SHP77 treated with DMSO at 0.1 percent for 48 hours (cell line): Measurements from ENCODE around the gene COA8.
"Not testable (repeated sequence)": the region's sequence is repeated elsewhere in the genome, so short reads cannot be mapped to it uniquely, and the experiment has no call there.

Experiments used
- DNase-seq: peaks from one replicate; lab custom pipeline; 2025; lab: John Stamatoyannopoulos, UW

Gene COA8

DNA sequence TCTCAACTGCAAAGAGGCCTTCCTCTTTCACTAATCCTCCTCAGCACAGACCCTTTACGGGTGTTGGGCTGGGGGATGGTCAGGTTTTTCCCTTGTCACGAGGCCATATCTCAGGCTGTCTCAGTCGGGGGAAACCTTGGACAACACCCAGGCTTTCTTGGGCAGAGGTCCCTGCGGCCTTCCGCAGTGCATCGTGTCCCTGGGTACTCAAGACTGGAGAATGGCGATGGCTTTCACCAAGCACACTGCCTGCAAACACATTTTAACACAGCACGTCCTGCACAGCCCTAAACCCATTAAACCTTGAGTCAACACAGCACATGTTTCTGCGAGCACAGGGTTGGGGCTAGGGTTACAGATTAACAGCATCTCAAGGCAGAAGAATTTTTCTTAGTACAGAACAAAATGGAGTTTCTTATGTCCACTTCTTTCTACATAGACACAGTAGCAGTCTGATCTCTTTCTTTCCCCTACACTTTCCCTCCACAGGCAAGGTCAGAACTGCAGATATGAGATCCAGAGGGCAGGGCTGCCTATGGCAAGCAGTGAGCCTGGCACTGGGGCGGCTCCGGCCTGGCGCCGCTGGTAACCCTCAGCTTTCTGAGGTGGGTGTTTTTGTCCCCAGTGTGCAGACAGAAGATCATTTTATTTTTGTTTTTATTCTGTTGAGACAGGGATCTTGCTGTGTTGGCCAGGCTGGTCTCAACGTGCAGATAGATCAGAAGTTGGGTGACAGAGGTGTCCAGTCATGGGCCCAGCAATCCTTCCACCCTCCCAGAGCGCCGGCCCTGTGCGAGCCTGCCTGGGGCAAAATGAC lies 37.1 kb upstream of the COA8 start:
- DNase-seq = not testable (repeated sequence)

DNA sequence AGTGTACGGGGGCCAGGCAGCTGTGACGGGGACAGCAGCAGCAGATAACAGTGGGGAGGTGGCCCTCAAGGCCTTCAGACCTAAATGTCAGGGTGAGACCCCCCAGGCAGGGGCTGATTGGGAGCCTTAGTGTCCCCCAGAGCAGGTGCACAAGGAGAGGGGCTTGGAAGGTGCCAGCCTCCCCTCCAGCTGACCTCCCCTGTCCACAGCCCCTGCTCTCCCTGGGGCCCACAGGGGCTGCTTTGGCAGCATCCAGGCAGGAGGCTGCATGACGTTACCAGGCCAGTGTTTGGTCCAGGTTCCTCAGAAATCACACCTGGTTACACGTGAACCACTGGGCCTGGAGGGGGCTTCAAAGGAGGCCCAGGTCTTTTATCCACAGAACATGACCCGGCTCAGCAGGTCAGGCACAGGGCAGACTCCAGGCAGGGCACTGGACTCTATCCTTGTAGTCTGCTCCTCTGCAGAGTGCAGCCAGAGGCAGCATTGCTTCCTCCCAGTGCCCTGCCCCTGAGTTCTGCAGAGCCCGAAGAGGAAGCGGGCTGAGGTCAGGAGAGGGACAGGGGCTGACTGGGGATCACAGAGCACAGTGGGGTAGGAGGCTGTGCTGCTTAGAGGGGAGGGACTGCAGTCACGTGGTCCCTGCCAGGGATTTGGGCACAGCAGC lies 36.4 kb upstream of the COA8 start:
- no peak for DNase-seq

DNA sequence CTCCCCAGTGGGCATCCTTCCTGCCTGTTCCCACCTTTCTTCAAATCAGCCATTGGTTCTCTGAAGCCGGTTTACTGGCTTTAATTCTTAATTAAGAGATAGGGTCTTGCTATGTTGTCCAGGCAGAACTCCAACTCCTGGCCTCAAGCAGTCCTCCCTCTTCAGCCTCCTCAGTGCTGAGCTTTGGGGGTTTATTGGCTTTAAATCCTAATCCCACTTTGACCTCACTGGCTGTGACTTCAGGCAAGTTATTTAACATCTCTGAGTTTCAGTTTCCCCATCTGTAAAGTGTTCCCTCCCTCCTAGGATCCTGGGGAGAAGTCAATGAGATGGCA lies 35.9 kb upstream of the COA8 start:
- no peak for DNase-seq

- no peak for DNase-seq
These were observed 35.2 kb upstream of the COA8 start for GRCh38 chr14:103527408-103528145.

GRCh38 chr14:103528146-103528586 lies 34.6 kb upstream of the COA8 start:
- DNase-seq = no peak

DNA sequence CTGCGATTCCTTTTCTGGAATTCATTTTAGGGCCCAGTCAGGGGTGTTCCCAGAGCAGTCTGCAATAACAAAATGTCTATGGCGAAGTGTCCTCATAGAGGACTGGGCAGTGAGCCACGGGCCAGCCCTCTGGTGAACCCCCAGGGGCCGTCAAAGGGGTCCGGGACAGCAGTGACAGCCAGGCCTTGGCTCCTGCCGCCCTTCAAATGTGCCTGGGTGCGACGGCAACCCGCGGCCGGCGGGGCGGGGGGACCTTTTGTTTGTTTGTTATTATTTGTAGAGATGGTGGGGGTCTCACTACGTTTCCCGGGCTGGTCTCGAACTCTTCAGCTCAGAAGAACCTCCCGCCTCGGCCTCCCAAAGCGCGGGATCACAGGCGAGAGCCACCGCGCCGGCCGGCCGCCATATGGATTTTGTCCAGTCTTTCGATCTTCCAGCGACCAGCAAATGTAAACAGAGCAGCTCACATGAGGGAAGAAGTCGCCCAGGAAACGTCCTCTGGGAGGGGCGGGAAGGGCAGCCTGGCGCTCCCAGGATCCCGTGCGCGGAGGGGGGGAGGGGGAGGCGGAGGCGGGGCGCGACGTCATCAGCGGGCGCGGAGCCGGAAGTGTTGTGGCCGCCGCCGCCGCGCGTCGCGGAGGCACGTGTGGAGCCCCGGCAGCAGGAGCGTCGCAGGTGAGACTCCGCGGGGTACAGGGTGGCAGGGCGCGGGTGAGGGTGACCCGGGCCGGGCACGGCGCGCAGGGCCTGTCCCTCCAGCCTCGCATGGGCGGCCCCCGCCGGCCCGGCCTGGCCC lies 34.0 kb upstream of the COA8 start, which contains the start of gene TRMT61A:
Gene TRMT61A, plus strand, starts transcription at position 610 of the 796 bp plus-strand sequence. CDS start 783 bp downstream, outside the sequence.
- peak; percentile 76 for DNase-seq

DNA sequence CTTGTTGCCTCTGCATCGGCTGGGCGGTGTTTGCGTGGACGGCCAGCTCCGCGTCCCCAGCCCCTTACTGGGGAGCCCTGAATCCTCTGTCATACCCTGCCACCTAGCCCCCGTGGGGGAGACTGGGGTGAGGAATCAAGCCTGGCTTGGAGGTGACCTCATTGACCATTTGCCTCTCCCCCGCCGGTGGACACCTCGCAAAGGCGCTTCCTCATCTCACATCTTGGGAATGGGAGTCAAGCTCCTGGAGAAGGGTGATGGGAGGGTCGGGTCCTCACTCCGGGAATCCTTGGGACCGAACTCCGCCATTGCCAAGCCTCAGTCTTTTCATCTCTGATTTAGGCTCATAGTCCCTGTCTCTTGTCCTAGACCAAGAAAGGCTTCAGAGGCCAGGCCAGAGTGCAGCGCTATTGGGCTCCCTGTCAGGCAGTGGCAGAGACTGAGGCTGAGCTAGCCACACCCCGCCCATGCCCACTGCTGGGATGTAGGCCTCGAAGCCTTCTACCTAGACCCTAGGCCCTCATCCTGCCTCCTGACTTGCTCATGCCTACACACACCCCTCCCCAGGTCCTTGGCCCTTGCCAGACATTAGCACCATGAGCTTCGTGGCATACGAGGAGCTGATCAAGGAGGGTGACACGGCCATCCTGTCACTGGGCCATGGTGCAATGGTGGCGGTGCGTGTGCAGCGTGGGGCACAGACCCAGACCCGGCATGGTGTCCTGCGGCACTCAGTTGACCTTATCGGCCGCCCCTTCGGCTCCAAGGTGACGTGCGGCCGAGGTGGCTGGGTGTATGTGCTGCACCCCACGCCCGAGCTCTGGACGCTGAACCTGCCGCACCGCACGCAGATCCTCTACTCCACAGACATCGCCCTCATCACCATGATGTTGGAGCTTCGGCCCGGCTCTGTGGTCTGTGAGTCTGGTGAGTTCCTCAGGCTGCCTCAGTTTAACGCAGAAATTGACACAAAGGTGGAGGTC lies 33.1 kb upstream of the COA8 start:
- DNase-seq = no peak

- no peak for DNase-seq
These were observed 32.4 kb upstream of the COA8 start for GRCh38 chr14:103530390-103530789.

- no peak for DNase-seq
These were observed 31.9 kb upstream of the COA8 start for GRCh38 chr14:103530831-103531230.

GRCh38 chr14:103531421-103532215 lies 31.1 kb upstream of the COA8 start:
- DNase-seq = no peak

DNA sequence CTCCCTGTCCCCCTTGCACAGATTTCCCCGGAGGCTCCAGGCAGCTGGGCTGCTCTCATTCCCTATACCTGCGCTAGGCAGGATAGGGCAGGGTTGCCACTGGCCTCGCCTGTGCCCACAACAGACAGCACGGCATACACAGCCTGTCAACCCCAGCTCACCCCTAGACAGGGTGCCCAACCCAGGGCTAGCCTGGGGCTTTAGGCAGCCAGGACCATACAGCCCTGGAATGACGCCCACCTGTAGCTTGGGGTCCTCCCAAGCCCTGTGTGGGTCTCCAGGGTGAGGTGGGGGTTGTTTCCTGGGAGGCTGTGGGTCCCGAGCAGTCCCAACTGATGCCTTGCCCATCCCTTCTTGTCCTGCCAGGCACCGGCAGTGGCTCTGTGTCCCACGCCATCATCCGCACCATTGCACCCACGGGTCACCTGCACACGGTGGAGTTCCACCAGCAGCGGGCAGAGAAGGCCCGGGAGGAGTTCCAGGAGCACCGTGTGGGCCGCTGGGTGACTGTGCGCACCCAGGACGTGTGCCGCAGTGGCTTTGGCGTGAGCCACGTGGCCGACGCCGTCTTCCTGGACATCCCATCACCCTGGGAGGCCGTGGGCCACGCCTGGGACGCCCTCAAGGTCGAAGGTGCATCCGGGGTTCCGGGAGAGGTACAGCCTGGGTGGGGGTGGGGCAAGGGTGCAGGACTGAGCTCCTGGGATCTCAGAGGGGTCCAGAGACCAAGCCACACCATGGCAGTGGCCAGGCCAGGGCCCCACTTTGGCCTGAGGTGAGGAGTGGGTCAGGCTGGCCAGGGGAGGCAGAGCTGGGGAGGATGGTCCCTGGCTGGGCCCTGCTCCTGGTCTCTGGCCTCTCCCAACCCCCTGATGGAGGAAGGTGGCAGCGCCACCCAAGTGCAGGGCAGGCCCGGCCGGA lies 30.3 kb upstream of the COA8 start:
- DNase-seq = no peak

GRCh38 chr14:103533137-103533998 lies 29.4 kb upstream of the COA8 start:
- DNase-seq = no peak

- DNase-seq = no peak
These were observed 28.7 kb upstream of the COA8 start for GRCh38 chr14:103533999-103534575.

DNA sequence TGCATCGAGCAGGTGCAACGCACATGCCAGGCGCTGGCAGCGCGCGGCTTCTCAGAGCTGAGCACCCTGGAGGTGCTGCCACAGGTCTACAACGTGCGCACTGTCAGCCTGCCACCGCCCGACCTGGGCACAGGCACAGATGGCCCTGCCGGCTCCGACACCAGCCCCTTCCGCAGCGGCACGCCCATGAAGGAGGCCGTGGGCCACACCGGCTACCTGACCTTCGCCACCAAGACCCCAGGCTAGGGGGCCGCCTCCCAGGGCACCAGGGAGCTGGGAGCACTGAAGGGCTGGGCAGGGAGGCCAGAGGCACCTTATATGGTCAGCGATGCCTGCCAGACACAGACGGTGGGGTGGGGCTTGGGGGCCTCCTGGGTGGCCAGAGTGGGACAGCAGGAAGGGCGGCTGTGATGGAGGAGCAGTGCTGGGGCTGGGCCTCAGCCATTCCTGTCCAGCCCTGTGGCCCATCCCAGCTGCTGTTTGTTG lies 28.1 kb upstream of the COA8 start:
- DNase-seq = no peak

GRCh38 chr14:103535081-103535890 lies 27.5 kb upstream of the COA8 start:
- no peak for DNase-seq

- no peak for DNase-seq
These were observed 26.7 kb upstream of the COA8 start for GRCh38 chr14:103535891-103536565.
